K562 (cell line): ENCODE results near the gene REEP6. TPM values are rescaled to one million over a fixed set of nuclear protein-coding genes. Genes with fewer than 3 reads are reported as not detected.
A peak's percentile ranks its signal among the peaks of the same experiment; 100 is the strongest.

Experiments
- TFAP4 ChIP-seq: sonication (generic); formaldehyde crosslinking; IDR thresholded peaks from 2 replicates; pipeline ENCODE4 v1.8.0; 2022; ENCODE audit warnings: missing genetic modification reagents, mild to moderate bottlenecking, moderate library complexity, borderline replicate concordance
- TFE3 ChIP-seq: fragments of 450-650 bp; formaldehyde crosslinking; IDR thresholded peaks from 2 replicates; pipeline ENCODE4 v1.4.0; 2020; ENCODE audit warnings: mild to moderate bottlenecking, mixed read lengths
- ZKSCAN1 ChIP-seq: fragments of 150-350 bp; IDR thresholded peaks from 2 replicates; pipeline ENCODE4 v1.6.1; 2016; ENCODE audit warnings: low read depth, low read length
- ZNF511 ChIP-seq: sonication (generic); formaldehyde crosslinking; IDR thresholded peaks from 2 replicates; pipeline ENCODE4 v1.8.0; 2022; ENCODE audit warnings: mild to moderate bottlenecking, missing genetic modification reagents
- polyA plus RNA-seq, 8 experiments: library from polyadenylated mRNA; depleted of rRNA in 4 of 8; stranded (reverse) in 5 of 8; unstranded in 3 of 8; fragments of >200 nt; fragmentation: Nextera tagmentation in 2 of 8; fragmentation: Illumina TruSeq in 1 of 8; extraction: Ambion mirVana in 2 of 8; extraction: Trizol in 1 of 8; gene quantifications; 2 replicates each; pipeline versions ENCODE4 v1.2.1 to v1.2.3, GENCODE V29; 2011 to 2014; ENCODE audit warnings: inconsistent platforms in 1 of 8, missing spikeins in 1 of 8
- total RNA-seq, 7 experiments: library from RNA; depleted of rRNA in 6 of 7; stranded (reverse); fragments of >200 nt in 6 of 7; fragmentation: Illumina TruSeq in 2 of 7; extraction: Trizol in 2 of 7; gene quantifications; 2 replicates each; pipeline versions ENCODE4 v1.2.1 to v1.2.3, GENCODE V29; 2011 to 2021; ENCODE audit warnings: low replicate concordance in 1 of 7

REEP6 gene
- total and polyA plus RNA-seq, 9 of the 15 experiments (the other 6 are each of a cell fraction or from before 2014, with no cell fraction given): 1.2 to 64.2 (median 12.7) TPM

GRCh38 chr19:1473085-1473851, 17.7 kb upstream of the REEP6 start (continued):
- TF ChIP-seq TFE3 (CRISPR knock-in tag) (no peak), TFAP4 (CRISPR knock-in tag) (0 out of 2 replicates have a peak, but pooled peaks have one; percentile 13), ZNF511 (CRISPR knock-in tag) (no peak), ZKSCAN1 (no peak)
